Measurements from ENCODE around the gene HEBP2. TPM values are rescaled to one million over a fixed set of nuclear protein-coding genes. Genes with fewer than 3 reads are reported as not detected.

HEBP2 gene
- total RNA-seq, 1 experiment from 2014 or later, result 51.6 TPM

DNA sequence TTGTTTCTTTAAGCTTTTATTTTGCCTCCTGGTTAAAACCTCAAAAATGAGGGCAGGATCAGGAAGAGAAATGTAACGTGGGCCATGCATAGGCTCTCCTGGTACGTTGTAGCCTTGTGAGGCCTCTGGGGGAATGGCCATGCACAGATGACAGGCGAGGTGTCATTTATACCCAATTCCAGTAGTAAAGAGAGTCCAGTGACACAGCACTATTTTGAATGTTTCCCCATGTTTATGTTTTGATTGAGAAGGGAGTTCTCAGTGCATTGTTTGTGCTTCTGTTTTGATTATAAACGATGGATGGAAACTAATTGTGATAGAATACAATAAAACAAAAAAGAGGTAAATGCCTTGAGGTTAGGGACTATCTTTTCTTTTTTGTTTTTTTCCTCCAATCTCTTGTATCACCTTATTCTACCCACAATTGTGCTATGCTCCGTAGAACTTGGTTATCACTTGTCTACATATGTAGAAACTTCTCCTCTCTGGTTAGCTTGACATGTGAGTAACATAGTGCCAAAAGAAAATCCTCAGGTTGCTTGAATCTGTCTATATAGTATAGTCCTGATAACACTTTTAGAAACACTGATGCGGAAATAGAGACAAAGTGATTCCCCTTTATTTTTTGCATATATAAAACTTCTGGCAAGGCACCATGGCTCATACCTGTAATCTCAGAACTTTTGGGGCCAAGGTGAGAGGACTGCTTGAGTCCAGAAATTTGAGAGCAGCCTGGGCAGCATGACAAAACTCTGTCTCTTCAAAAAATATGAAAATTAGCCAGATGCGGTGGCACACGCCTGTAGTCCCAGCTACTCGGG is 33.2 kb upstream of the HEBP2 start:
- no TSS peak for BruUV-seq (replicated peaks)
- Histone ChIP-seq H4K20me1 (ENCODE audit: insufficient read depth) (no peaks in the 10 kb centered on the region), H3K27me3 (ENCODE audit: insufficient read depth, low read length) (no peaks in the 10 kb centered on the region), H3K9ac (ENCODE audit: low read length) (no peak overlapping the region), H3K9me3 (ENCODE audit: control insufficient read depth in 1 of 2, insufficient read depth in 1 of 2, low read depth in 1 of 2, low read length in 2 of 2) (no peaks in the 10 kb centered on the region), H3K27ac (ENCODE audit: low read depth, low read length) (no peak overlapping the region), H3K4me1 (ENCODE audit: control insufficient read depth in 1 of 2, insufficient read depth in 2 of 2, low read length in 2 of 2) (peaks cover 14 to 29% of the 10 kb centered on the region in 2 experiments), H3K4me2 (ENCODE audit: low read length) (peak overlapping the region; percentile 58), H3K9me2 (ENCODE audit: insufficient read depth) (no peaks in the 10 kb centered on the region), H3K4me3 (replicated peaks in 1 of 2; ENCODE audit: low read depth in 1 of 2, low read length in 2 of 2) (no peak overlapping the region), H2AFZ (ENCODE audit: low read depth, low read length, poor library complexity, severe bottlenecking) (peak overlapping the region; percentile 55), H3K79me2 (ENCODE audit: insufficient read depth, low read length) (no peaks in the 10 kb centered on the region), H3K36me3 (ENCODE audit: control insufficient read depth in 1 of 2, insufficient read depth in 2 of 2, low read length in 2 of 2) (no peaks in the 10 kb centered on the region)
- POLR2A ChIA-PET, result no interaction called here
- CTCF ChIA-PET, result interaction anchor here (0.6 kb wide), 1 partner anchor 12 kb away, joined by 4 read pairs; no protein-coding TSS in a partner anchor
- intact Hi-C loops (cut with micrococcal nuclease), result no loop called here
- RAD21 ChIA-PET (ENCODE audit: low non-redundant PET in 1 of 2, low total read pairs in 2 of 2, uncharacterized antibody in 2 of 2, unreplicated experiment in 2 of 2), result no interaction called here
- TF ChIP-seq SP1 (IDR thresholded peaks at IDR 0.05; ENCODE audit: low read depth) (no peak), EZH2phosphoT487 (IDR thresholded peaks at IDR 0.05; ENCODE audit: borderline replicate concordance) (no peak), ELF1 (IDR thresholded peaks at IDR 0.05; ENCODE audit: borderline replicate concordance, low read depth) (no peak), EZH2 (IDR thresholded peaks at IDR 0.05) (no peak)
- TF ChIP-seq, protein P1, sequence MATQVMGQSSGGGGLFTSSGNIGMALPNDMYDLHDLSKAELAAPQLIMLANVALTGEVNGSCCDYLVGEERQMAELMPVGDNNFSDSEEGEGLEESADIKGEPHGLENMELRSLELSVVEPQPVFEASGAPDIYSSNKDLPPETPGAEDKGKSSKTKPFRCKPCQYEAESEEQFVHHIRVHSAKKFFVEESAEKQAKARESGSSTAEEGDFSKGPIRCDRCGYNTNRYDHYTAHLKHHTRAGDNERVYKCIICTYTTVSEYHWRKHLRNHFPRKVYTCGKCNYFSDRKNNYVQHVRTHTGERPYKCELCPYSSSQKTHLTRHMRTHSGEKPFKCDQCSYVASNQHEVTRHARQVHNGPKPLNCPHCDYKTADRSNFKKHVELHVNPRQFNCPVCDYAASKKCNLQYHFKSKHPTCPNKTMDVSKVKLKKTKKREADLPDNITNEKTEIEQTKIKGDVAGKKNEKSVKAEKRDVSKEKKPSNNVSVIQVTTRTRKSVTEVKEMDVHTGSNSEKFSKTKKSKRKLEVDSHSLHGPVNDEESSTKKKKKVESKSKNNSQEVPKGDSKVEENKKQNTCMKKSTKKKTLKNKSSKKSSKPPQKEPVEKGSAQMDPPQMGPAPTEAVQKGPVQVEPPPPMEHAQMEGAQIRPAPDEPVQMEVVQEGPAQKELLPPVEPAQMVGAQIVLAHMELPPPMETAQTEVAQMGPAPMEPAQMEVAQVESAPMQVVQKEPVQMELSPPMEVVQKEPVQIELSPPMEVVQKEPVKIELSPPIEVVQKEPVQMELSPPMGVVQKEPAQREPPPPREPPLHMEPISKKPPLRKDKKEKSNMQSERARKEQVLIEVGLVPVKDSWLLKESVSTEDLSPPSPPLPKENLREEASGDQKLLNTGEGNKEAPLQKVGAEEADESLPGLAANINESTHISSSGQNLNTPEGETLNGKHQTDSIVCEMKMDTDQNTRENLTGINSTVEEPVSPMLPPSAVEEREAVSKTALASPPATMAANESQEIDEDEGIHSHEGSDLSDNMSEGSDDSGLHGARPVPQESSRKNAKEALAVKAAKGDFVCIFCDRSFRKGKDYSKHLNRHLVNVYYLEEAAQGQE (IDR thresholded peaks at IDR 0.05; ENCODE audit: low read depth), result no peak
- no peak for DNase-seq (ENCODE audit: low read depth, low spot score)
- ATAC-seq, result peak; percentile 75
